A673 (cell line): ENCODE data around the gene SIAH3.

Source experiments
- CTCF ChIP-seq: fragments of 300-800, 200-600 bp; sonication (generic); conservative IDR thresholded peaks from 2 replicates; pipeline ENCODE4 v1.5.1; 2017; ENCODE audit warnings: low read depth, mild to moderate bottlenecking, antibody characterized with exemption, low read length, moderate library complexity, mixed read lengths
- EZH2 ChIP-seq: fragments of 200-600 bp; sonication (generic); IDR thresholded peaks from 2 replicates; pipeline ENCODE4 v1.6.1; 2017; ENCODE audit warnings: borderline replicate concordance, low read depth, mild to moderate bottlenecking, mixed read lengths, antibody characterized with exemption, low read length; ENCODE audit not compliant: poor library complexity, severe bottlenecking

DNA sequence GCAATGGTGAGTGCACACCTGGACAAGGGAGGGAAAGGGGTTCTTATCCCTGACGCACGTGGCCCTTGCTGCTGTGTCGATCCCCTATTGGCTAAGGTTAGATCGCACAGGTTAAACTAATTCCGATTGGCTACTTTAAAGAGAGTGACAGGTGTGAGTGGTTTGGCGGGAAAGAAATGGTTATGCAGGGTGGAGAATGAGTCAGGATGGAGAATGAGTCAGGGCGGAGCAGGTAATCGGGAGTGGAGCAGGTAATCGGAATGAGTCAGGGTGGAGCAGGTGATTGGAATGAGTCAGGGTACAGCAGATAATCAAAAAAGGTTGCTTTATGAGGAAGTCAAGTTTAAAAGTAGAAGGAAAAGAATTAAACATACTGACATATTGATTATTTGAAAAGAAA, 24.4 kb upstream of the SIAH3 start:
- TF ChIP-seq CTCF: no peak
- no peak for TF ChIP-seq EZH2
